Upper lobe of left lung (tissue), 6 donors: Measurements from ENCODE around the gene HLA-DRB1. TPM values are rescaled to one million over a fixed set of nuclear protein-coding genes. Genes with fewer than 3 reads are reported as not detected.

ENCODE experiments used
- ATAC-seq, 2 donors: fragments of 200-7000 bp; cut with Tn5 transposase; one replicate each; pipeline ENCODE4 v1.9.1; 2022; ENCODE audit warnings: mild to moderate bottlenecking in 2 of 2, moderate library complexity in 2 of 2; ENCODE audit not compliant: low FRiP score in 2 of 2
- DNase-seq, 2 donors: peaks; one replicate each; pipeline ENCODE4 v3.0.0-alpha.2; 2019 to 2020
- H3K27ac ChIP-seq, 4 donors: fragments of 200-600 bp; sonication (generic); one replicate each; pipeline ENCODE4 v1.5.1; 2016 to 2019
- H3K27me3 ChIP-seq, 4 donors: fragments of 200-600 bp; sonication (generic); one replicate each; pipeline ENCODE4 v1.5.1; 2017 to 2019
- H3K36me3 ChIP-seq, 4 donors: fragments of 200-600 bp; sonication (generic); one replicate each; pipeline ENCODE4 v1.5.1; 2016 to 2019
- H3K4me1 ChIP-seq, 4 donors: fragments of 200-600 bp; sonication (generic); one replicate each; pipeline ENCODE4 v1.5.1; 2018 to 2019
- H3K4me3 ChIP-seq, 4 donors: fragments of 200-600 bp; sonication (generic); one replicate each; pipeline ENCODE4 v1.5.1; 2017 to 2019; ENCODE audit warnings: mild to moderate bottlenecking in 2 of 4, moderate library complexity in 1 of 4
- H3K9me3 ChIP-seq, 4 donors: fragments of 200-600 bp; sonication (generic); one replicate each; pipeline ENCODE4 v1.5.1; 2018 to 2019
- CTCF ChIP-seq, 6 experiments: fragments of 450-650 bp in 4 of 6; fragments of 200-600 bp in 2 of 6; sonication (generic) in 2 of 6; IDR thresholded peaks; one replicate each; pipeline ENCODE4 v1.5.1; 2016 to 2019; ENCODE audit warnings: antibody characterized with exemption in 6 of 6
- EP300 ChIP-seq, 4 donors: sonication (generic); formaldehyde crosslinking; IDR thresholded peaks; one replicate each; pipeline ENCODE4 v1.5.1; 2017; ENCODE audit warnings: antibody characterized with exemption in 4 of 4, control low read depth in 2 of 4
- POLR2A ChIP-seq, 4 donors: fragments of 450-650 bp; IDR thresholded peaks; one replicate each; pipeline ENCODE4 v1.5.1; 2016 to 2017; ENCODE audit warnings: antibody characterized with exemption in 4 of 4, mild to moderate bottlenecking in 2 of 4
- POLR2AphosphoS5 ChIP-seq, 2 donors: sonication (generic); formaldehyde crosslinking; IDR thresholded peaks; one replicate each; pipeline ENCODE4 v1.5.1; 2017; ENCODE audit warnings: antibody characterized with exemption in 2 of 2
- WGBS, 2 donors: methylation state at CpG; one replicate each; pipeline ENCODE4 v1.1.5; 2017 to 2018; 5-methylcytosine and 5-hydroxymethylcytosine counted together
- total RNA-seq, 6 donors: library from RNA; depleted of rRNA in 4 of 6; stranded (reverse); fragments of >200 nt in 4 of 6; gene quantifications; one replicate each; pipeline versions ENCODE4 v1.1.0 to v1.2.1, GENCODE V29; 2016 to 2021
- donor health status: DM: no; HTN: no; CAD: no; lungs with moderate emphysema.
- donor health status: DM: no; HTN: yes; CAD: no; lungs with severe emphysema.

HLA-DRB1 gene
- total RNA-seq, 6 donors from 2014 or later = 133 to 1,304 (median 370) TPM

DNA sequence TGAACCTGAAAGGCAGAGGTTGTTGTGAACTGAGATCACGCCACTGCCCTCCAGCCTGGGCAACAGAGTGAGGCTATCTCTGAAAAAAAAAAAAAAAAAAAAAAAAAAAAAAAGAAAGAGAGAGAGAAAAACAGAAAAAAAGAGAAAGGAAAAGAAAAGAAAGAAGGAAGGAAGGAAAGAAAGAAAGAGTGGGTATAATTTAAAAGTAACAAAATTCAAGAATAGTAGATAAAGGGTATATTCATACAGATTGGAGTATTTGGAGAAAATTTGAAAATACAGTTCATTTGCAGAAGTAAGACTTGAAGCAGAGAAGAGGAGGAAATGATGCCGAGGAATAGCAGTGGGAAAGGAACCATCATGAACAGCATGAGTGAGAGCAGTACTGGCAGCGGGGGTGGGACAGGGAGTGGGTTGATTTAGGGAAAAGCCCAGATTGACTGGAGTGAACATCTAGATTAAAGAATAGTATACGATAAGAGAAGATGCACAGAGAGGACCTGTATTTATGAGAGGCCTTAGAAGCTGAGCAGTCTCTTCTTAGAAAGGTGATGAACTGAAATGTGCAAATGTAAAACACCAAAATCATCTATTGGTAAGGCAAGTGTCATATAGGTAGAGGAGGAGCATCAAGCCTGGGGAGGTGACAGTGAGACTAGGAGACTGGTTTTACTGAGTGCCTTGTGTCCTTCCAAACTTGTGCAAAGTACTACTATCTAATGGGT is 17.8 kb upstream of the HLA-DRB1 start:
- DNase-seq (no peak), ATAC-seq (no peak)
- WGBS, 2 donors = 68 to 73% methylated on average over 3 to 4 of the region's 4 CpGs
- Histone ChIP-seq H3K9me3 (no peaks in the 10 kb centered on the region), H3K36me3 (no peaks in the 10 kb centered on the region), H3K4me1 (peaks cover 0 to 5% (median 0%) of the 10 kb centered on the region in 4 donors), H3K4me3 (no peak overlapping the region), H3K27me3 (no peaks in the 10 kb centered on the region), H3K27ac (no peak overlapping the region)
- no peak for TF ChIP-seq CTCF (IDR thresholded peaks at IDR 0.05)
- TF ChIP-seq EP300 (IDR thresholded peaks at IDR 0.05) = no peak
- TF ChIP-seq POLR2AphosphoS5 (IDR thresholded peaks at IDR 0.05) = no peak
- no peak for TF ChIP-seq POLR2A (IDR thresholded peaks at IDR 0.05)

- ATAC-seq = peak; percentile 73 to 84
- DNase-seq = no peak
- H3K27ac ChIP-seq = peak overlapping the region in 1 of 4 donors; percentile 76
- H3K4me3 ChIP-seq = no peak overlapping the region
- peaks cover 0 to 2% (median 0%) of the 10 kb centered on the region in 4 donors for H3K4me1 ChIP-seq
- 0 to 1% methylated on average over 3 of the region's 3 CpGs for WGBS, 2 donors
- H3K9me3 ChIP-seq = no peaks in the 10 kb centered on the region
- H3K36me3 ChIP-seq = no peaks in the 10 kb centered on the region
- H3K27me3 ChIP-seq = no peaks in the 10 kb centered on the region
- TF ChIP-seq POLR2A (IDR thresholded peaks at IDR 0.05) (no peak), CTCF (IDR thresholded peaks at IDR 0.05) (no peak), EP300 (IDR thresholded peaks at IDR 0.05) (no peak), POLR2AphosphoS5 (IDR thresholded peaks at IDR 0.05) (no peak)
Observed at GRCh38 chr6:32604434-32604877, 14.8 kb upstream of the HLA-DRB1 start.

GRCh38 chr6:32603888-32604287 is 14.2 kb upstream of the HLA-DRB1 start:
- 5 to 14% methylated on average over 3 of the region's 3 CpGs for WGBS, 2 donors
- Histone ChIP-seq H3K9me3 (no peaks in the 10 kb centered on the region), H3K4me1 (no peaks in the 10 kb centered on the region), H3K27ac (peak overlapping the region in 1 of 4 donors; percentile 76), H3K4me3 (no peak overlapping the region), H3K27me3 (no peaks in the 10 kb centered on the region), H3K36me3 (no peaks in the 10 kb centered on the region)
- ATAC-seq = peak in 1 of 2 donors; percentile 58
- DNase-seq = no peak
- TF ChIP-seq POLR2AphosphoS5 (IDR thresholded peaks at IDR 0.05) (no peak), POLR2A (IDR thresholded peaks at IDR 0.05) (no peak), CTCF (IDR thresholded peaks at IDR 0.05) (no peak), EP300 (IDR thresholded peaks at IDR 0.05) (no peak)

GRCh38 chr6:32603222-32603621 is 13.6 kb upstream of the HLA-DRB1 start:
- no peak for TF ChIP-seq POLR2A (IDR thresholded peaks at IDR 0.05)
- TF ChIP-seq EP300 (IDR thresholded peaks at IDR 0.05) = no peak
- no peak for TF ChIP-seq POLR2AphosphoS5 (IDR thresholded peaks at IDR 0.05)
- TF ChIP-seq CTCF (IDR thresholded peaks at IDR 0.05) = no peak
- ATAC-seq = no peak
- 62 to 65% methylated on average over 3 to 5 of the region's 5 CpGs for WGBS, 2 donors
- DNase-seq = no peak
- Histone ChIP-seq H3K27ac (peak overlapping the region in 1 of 4 donors; percentile 76), H3K4me3 (no peak overlapping the region), H3K9me3 (no peaks in the 10 kb centered on the region), H3K4me1 (no peaks in the 10 kb centered on the region), H3K27me3 (no peaks in the 10 kb centered on the region), H3K36me3 (no peaks in the 10 kb centered on the region)

- Histone ChIP-seq H3K4me3 (no peak overlapping the region), H3K27me3 (no peaks in the 10 kb centered on the region), H3K9me3 (no peaks in the 10 kb centered on the region), H3K4me1 (no peaks in the 10 kb centered on the region), H3K27ac (peak overlapping the region in 1 of 4 donors; percentile 76), H3K36me3 (no peaks in the 10 kb centered on the region)
- no peak for DNase-seq
- ATAC-seq = no peak
- TF ChIP-seq POLR2AphosphoS5 (IDR thresholded peaks at IDR 0.05) (no peak), EP300 (IDR thresholded peaks at IDR 0.05) (no peak), CTCF (IDR thresholded peaks at IDR 0.05) (no peak), POLR2A (IDR thresholded peaks at IDR 0.05) (no peak)
- WGBS, 2 donors = 46 to 79% methylated on average over 3 of the region's 3 CpGs
Observed at GRCh38 chr6:32602383-32602782, 12.7 kb upstream of the HLA-DRB1 start.
